GM12872 (cell line): ENCODE measurements around the gene MON2.

Experiments used
- TF ChIP-seq, protein P1 (sequence below): IDR thresholded peaks from 3 replicates; pipeline ENCODE4 v1.5.1; 2011; ENCODE audit warnings: low read depth, mild to moderate bottlenecking, low read length, moderate library complexity; ENCODE audit not compliant: insufficient read depth

MON2 gene

GRCh38 chr12:62598846-62599245 lies 132.2 kb downstream of the MON2 start:
- TF ChIP-seq, protein P1, sequence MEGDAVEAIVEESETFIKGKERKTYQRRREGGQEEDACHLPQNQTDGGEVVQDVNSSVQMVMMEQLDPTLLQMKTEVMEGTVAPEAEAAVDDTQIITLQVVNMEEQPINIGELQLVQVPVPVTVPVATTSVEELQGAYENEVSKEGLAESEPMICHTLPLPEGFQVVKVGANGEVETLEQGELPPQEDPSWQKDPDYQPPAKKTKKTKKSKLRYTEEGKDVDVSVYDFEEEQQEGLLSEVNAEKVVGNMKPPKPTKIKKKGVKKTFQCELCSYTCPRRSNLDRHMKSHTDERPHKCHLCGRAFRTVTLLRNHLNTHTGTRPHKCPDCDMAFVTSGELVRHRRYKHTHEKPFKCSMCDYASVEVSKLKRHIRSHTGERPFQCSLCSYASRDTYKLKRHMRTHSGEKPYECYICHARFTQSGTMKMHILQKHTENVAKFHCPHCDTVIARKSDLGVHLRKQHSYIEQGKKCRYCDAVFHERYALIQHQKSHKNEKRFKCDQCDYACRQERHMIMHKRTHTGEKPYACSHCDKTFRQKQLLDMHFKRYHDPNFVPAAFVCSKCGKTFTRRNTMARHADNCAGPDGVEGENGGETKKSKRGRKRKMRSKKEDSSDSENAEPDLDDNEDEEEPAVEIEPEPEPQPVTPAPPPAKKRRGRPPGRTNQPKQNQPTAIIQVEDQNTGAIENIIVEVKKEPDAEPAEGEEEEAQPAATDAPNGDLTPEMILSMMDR: no peak

DNA sequence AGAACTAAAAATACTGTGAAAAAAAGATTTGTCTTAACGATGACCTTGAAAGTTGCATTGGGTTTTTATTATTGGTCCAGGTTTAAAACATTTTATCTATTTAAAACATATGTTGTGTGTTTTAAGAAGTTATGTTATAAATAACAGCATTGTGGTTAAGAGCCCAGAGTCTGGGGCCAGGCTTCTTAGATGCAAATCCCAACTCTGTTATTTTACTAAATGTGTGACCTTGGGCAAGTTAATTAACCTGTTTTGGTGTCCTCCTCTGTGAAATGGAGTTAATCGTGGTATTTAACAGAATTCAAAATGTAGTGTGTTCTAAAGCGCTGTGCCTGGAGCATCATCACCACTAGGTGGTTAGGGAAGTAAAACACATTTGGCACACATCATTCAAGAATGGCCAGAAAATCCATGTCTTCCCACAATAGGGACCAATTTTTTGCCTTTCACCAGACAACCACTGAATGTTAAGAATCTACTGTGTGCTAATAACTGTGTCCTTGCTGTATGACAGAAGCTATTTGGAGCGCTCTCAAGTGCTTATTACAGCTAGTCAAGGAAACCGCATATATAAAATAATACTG lies 133.3 kb downstream of the MON2 start:
- TF ChIP-seq, protein P1: peak; percentile 25; the same call in 1 of the 3 replicates

DNA sequence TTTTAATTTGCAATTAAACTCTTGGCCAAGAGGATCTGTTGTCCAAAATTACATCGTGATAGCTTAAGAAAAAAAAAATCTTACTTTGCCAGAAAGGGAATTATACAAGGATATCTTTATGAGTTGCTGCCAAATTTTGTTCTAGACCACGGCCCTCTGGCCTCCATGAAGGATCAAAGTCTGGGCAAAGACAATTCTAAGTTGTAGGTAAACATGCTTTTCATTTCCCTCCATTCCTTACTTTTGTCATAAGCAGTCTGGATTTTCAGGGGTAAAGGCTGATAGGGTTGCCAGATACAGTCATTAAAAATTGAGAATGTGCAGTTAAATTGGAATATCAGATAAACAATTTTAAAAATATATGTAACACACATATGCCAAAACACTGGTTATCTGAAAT lies 135.1 kb downstream of the MON2 start:
- TF ChIP-seq, protein P1: no peak

GRCh38 chr12:62602255-62603060 lies 135.8 kb downstream of the MON2 start:
- TF ChIP-seq, protein P1: no peak

- TF ChIP-seq, protein P1: peak; percentile 48
Observed at GRCh38 chr12:62603061-62603810, 136.6 kb downstream of the MON2 start.

DNA sequence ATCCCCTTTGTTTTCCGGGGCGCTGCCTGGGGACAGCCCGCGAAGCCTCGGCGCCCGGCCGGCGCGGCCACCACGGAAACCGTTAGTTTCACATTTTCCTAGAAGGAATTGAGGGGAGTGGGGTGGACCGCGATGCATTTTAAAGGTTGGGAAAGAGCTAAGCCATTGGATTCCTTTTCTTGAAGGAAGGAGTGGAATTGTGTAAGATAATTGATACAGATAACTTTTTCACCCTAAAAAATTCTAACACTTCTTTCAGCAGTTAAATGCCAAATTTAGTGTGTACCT lies 137.1 kb downstream of the MON2 start:
- TF ChIP-seq, protein P1: no peak

DNA sequence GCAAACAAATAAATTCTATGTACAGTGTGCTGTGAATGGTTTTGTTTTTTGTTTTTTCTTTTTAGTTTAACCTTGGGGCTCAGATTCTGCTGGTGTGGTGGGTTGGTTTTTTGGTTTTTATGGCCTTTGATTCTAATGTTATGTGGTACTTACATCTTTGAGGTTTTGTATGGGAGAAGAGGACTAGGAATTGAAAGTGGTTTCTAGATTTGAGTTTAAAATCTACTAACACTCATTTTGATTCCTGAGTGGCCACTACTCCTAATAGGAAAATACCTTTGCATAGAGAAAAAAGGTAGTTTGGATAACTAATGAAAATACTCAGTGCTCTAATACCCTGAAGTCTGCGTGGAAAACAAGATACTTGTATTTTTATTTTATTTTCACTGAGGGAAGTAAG lies 137.7 kb downstream of the MON2 start:
- TF ChIP-seq, protein P1: no peak
